ENCODE data around the gene STK11IP. TPM values are rescaled to one million over a fixed set of nuclear protein-coding genes. Genes with fewer than 3 reads are reported as not detected.

The STK11IP gene
- total RNA-seq, 1 donor, result 11.7 TPM

DNA sequence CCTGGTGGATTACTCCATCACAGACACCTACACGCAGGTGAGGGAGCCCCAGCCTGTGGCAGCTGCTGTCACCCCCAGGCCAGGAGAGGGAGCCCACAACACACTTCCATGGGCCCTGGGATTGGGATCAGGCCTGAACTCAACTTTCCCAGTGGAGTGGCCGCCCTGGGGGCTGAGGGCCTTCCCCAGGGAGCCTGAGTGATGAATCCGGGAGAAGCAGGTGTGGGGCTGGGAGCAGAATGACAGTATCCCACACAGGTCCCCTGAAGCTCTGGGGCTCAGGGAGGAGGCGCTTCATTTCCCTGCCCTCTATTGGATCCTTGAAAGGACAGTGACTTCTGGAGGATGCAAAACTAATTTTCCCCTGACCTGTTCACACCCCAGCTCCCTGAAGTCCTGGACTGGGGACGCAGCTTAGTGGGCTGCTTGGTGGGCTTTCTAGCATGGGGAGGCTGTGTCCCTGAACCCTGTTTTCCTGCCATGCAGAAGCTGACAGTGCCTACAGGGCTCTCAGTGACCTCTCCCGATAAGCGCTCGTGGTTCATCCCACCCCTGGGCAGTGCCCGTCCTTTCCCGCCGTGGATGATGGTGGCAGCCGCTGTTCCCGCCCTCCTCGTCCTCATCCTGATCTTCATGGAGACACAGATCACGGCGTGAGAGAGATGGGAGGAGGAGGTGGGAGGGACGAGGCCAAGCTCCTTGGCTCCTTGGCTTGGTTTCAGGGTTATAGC lies 40.7 kb downstream of the STK11IP start:
- no peak overlapping the region for H3K4me3 ChIP-seq (ENCODE audit: low read depth, low read length)
- TF ChIP-seq, protein P1, sequence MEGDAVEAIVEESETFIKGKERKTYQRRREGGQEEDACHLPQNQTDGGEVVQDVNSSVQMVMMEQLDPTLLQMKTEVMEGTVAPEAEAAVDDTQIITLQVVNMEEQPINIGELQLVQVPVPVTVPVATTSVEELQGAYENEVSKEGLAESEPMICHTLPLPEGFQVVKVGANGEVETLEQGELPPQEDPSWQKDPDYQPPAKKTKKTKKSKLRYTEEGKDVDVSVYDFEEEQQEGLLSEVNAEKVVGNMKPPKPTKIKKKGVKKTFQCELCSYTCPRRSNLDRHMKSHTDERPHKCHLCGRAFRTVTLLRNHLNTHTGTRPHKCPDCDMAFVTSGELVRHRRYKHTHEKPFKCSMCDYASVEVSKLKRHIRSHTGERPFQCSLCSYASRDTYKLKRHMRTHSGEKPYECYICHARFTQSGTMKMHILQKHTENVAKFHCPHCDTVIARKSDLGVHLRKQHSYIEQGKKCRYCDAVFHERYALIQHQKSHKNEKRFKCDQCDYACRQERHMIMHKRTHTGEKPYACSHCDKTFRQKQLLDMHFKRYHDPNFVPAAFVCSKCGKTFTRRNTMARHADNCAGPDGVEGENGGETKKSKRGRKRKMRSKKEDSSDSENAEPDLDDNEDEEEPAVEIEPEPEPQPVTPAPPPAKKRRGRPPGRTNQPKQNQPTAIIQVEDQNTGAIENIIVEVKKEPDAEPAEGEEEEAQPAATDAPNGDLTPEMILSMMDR (IDR thresholded peaks at IDR 0.05; ENCODE audit: insufficient read depth, low read length), result peak; percentile 23
- DNase-seq (ENCODE audit: low read depth), result no peak

DNA sequence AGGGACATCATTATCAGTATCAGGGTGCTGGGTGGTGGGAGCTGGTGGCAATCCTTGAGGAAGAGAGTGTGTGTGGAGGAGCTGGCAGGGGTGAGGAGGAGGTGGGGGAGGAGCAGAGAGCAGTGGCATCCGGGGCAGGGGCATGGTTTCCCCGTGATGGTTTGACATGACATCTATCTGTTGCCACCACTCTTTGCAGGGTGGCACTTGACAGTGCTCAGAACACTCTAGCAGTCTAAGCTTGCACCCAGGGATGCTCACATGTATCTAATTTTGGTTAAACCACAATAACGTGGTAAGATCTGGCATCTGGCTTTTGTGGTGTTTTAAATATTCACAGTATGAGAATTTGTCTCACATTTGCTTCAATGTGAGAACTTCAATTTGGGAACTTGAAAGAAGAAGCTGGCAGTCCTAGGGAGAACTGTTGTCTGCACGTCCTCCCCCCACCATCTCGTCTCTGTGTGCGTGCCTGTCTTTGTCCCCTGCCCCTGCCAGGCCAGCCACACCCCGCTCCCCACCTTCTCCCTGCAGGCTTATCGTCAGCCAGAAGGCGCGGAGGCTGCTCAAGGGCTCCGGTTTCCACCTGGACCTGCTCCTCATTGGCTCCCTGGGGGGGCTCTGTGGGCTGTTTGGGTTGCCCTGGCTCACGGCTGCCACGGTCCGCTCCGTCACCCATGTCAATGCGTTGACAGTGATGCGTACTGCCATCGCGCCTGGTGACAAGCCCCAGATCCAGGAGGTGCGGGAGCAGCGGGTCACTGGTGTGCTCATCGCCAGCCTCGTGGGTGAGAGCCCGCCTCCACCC lies 41.5 kb downstream of the STK11IP start:
- H3K4me3 ChIP-seq (ENCODE audit: low read depth, low read length), result no peak overlapping the region
- DNase-seq (ENCODE audit: low read depth), result no peak
- TF ChIP-seq, protein P1 (IDR thresholded peaks at IDR 0.05; ENCODE audit: insufficient read depth, low read length), result no peak

DNA sequence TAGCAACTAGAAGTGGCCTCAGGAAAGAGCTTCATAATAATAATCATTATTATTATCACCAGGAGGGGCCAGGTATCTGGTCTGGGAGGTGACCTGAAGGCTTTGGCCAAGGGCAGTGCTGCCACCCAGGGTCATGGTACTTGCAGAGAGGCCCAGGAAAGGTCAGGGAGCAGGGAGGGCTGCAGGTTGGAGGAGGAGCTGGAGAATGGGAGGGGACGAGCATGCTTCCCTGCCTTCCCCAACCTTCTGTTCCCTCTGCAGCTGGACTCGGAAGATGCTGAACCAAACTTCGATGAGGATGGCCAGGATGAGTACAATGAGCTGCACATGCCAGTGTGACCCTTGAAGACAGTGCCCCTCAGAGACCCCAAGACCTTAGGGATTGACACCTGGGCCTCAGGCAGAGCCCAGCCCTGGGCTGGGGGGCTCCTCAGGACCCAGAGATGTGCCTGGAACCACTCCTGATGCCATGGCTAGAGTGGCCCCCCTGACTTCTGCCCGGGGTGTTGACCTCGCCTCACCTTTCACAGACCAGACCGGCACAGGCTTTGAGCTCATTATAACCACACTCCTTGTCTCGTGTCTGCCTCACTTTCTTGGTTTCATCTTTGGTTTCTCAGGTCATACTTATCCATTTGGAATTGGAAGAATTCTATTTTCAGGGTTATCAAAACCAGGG lies 43.9 kb downstream of the STK11IP start:
- DNase-seq (ENCODE audit: low read depth), result no peak
- TF ChIP-seq, protein P1 (IDR thresholded peaks at IDR 0.05; ENCODE audit: insufficient read depth, low read length), result no peak
- H3K4me3 ChIP-seq (ENCODE audit: low read depth, low read length), result no peak overlapping the region

DNA sequence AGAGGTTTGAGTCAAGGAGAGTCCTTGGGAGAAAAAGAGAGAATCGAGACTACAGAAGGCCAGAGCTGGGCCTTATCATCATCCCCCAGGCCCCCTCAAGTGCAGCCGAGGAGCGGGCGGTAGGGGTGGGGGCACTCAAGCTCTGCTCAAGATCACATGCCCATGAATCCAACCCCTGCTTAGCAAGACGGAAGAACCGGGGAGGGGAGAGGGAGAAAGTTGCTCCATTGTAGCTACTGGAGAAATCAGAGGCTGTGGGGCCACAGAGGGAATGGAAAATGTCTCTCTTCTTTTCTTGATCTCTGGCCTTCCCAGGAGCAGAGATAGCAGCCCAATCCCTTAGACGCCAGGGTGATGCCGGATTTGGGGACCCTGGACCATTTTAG lies 44.4 kb downstream of the STK11IP start:
- H3K4me3 ChIP-seq (ENCODE audit: low read depth, low read length), result no peak overlapping the region
- TF ChIP-seq, protein P1 (IDR thresholded peaks at IDR 0.05; ENCODE audit: insufficient read depth, low read length), result no peak
- DNase-seq (ENCODE audit: low read depth), result peak; percentile 15

DNA sequence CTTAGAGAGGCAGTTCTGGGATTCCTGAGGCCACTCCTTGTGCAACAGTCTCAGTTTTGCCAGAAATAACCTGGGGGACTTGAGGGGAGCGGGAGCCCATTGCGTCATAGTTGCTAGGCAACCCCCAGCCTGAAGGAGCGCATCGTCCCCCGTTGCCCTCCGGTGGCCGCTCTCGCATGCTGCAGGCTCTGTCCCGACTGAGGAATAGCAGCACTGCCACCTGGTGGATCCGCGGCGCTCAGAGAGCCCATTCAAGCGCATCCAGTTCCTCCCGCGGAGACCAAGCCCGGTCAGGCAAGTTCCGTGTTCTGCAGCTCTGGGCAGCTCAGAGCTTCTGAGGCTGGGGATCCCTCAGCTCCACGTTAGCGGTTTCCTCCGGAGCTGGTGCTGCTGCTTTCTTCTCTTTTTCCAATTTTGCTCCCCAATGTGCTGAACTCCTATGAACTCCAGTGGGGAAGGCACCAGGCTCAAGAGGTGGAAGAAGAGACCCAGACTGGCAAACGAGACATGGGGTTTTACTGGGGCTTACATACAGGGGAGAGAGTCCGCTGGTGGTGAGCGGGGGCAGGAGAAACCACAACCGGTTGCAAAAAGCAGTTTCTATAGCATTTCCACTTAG lies 44.9 kb downstream of the STK11IP start:
- TF ChIP-seq, protein P1 (IDR thresholded peaks at IDR 0.05; ENCODE audit: insufficient read depth, low read length), result peak; percentile 100
- no peak overlapping the region for H3K4me3 ChIP-seq (ENCODE audit: low read depth, low read length)
- peak; percentile 97 for DNase-seq (ENCODE audit: low read depth)

DNA sequence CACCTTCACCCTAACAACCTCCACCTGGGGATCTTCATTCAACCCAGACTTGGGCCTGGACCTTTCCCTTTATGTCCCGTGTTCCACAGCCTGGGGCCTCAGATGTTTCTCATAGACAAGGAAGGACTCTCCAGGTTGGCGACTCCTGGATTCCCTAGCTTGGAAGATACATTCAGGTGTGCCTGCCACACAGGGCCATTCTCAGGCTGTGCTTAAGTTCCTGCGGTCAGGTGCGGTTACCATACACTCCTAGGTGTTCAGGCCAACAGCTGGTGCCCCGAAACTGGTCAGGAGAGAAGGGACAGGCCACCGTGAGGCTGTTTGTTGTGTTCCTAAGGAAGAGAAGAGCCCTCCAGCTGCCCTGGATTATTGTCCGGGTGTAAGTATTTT lies 45.4 kb downstream of the STK11IP start:
- TF ChIP-seq, protein P1 (IDR thresholded peaks at IDR 0.05; ENCODE audit: insufficient read depth, low read length), result no peak
- no peak for DNase-seq (ENCODE audit: low read depth)
- no peak overlapping the region for H3K4me3 ChIP-seq (ENCODE audit: low read depth, low read length)

All from fibroblast of the aortic adventitia (primary cell).